ENCODE measurements around the gene FGF22.
"Not testable (repeated sequence)": the region's sequence is repeated elsewhere in the genome, so short reads cannot be mapped to it uniquely, and the experiment has no call there.

FGF22 gene

DNA sequence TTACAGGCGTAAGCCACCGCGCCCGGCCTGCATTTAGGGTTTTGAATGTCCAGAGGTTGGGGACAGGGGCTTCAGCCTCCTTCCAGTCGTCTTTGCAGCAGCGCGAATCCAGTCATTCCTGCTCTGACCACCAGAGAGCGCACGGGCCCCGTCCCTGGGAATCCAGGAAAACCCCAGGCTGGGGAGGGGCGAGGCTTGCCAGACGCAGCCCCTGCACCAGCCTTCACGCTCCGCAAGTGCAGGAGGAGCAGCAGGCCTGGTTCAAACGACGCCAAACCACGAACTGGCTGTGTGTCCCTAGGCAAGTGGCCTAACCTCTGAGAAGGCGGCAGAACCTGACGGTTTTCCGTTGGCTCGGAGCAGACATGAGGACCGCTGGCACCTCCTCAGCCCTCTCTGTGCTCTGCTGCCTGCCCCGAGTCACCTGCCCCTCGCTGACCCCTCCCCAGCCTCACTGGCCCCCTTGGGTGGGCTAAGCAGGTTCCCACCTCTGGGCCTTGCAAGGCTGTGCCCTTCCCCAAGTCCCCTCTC, 25.3 kb downstream of the FGF22 start:
- no peak overlapping the region for H3K4me3 ChIP-seq (ENCODE audit: low read depth, low read length)
- in situ Hi-C loops (cut with HindIII; ENCODE audit: low sequenced_read_pairs), result no loop called here
- TF ChIP-seq, protein P1, sequence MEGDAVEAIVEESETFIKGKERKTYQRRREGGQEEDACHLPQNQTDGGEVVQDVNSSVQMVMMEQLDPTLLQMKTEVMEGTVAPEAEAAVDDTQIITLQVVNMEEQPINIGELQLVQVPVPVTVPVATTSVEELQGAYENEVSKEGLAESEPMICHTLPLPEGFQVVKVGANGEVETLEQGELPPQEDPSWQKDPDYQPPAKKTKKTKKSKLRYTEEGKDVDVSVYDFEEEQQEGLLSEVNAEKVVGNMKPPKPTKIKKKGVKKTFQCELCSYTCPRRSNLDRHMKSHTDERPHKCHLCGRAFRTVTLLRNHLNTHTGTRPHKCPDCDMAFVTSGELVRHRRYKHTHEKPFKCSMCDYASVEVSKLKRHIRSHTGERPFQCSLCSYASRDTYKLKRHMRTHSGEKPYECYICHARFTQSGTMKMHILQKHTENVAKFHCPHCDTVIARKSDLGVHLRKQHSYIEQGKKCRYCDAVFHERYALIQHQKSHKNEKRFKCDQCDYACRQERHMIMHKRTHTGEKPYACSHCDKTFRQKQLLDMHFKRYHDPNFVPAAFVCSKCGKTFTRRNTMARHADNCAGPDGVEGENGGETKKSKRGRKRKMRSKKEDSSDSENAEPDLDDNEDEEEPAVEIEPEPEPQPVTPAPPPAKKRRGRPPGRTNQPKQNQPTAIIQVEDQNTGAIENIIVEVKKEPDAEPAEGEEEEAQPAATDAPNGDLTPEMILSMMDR (IDR thresholded peaks at IDR 0.05; ENCODE audit: low read depth, low read length, missing control alignments), result peak; percentile 87
- peak; percentile 55 for DNase-seq (ENCODE audit: low read depth)

DNA sequence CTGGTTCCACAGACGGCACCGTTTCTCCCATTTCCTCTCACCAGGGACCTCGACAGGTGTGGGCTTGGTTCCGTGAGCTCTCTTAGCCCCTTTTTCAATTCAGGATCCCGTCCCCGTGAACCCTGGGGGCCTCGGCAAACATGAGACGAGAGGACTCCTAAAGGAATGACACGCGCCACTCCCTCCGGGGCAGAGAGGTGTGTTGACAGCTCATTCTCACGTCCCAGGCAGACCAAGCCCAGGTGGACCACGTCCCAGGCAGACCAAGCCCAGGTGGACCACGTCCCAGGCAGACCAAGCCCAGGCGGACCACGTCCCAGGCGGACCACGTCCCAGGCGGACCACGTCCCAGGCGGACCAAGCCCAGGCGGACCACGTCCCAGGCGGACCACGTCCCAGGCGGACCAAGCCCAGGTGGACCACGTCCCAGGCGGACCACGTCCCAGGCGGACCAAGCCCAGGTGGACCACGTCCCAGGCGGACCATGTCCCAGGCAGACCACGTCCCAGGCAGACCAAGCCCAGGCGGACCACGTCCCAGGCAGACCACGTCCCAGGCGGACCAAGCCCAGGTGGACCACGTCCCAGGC, 27.4 kb downstream of the FGF22 start:
- in situ Hi-C loops (cut with HindIII; ENCODE audit: low sequenced_read_pairs), result not testable (repeated sequence)

DNA sequence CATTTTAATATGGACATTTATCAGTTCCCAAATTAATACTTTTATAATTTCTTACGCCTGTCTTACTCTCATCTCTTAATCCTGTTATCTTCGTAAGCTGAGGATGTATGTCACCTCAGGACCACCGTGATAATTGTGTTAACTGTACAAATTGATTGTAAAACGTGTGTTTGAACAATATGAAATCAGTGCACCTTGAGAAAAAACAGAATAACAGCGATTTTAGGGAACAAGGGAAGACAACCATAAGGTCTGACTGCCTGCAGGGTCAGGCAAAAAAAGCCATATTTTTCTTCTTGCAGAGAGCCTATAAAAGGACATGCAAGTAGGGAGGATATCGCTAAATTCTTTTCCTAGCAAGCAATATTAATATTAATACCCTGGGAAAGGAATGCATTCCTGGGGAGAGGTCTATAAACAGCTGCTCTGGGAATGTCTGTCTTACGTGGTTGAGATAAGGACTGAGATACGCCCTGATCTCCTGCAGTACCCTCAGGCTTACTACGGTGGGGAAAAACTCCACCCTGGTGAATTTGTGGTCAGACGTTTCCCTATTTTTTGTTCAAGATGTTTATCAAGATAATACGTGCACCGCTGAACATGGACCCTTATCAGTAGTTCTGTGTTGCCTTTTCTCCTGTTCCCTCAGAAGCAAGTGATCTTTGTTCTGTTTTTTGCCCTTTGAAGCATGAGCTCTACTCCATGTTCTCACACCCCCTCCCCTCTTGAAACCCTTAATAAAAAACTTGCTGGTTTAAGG, 29.2 kb downstream of the FGF22 start:
- H3K4me3 ChIP-seq (ENCODE audit: low read depth, low read length); in situ Hi-C loops (cut with HindIII; ENCODE audit: low sequenced_read_pairs): not testable (repeated sequence)

More for the DNA sequence above, 27.4 kb downstream of the FGF22 start:
- not testable (repeated sequence) for DNase-seq (ENCODE audit: low read depth); H3K4me3 ChIP-seq (ENCODE audit: low read depth, low read length)

DNA sequence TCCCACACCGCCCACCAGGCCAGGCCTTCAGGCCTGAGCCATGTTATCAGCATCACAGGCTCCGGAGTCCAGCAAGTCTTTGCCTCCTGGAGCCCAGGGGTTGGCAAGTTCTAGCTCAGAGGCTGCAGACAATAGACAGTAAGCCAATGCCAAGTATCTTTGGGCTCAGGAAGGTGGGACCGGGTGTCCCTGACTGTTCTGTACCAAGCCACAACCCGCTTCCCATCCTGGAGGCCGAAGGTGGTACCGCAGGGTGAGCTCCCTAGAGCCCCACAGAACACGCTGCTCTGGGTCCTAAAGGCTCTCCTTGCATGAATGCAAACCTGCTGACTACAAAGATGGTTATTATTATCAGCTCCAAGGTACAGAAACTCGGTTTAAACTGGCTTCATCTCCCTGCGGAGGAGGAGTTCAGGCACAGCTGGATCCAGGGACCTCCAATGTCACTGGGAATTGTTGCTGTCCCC, 31.0 kb downstream of the FGF22 start:
- DNase-seq (ENCODE audit: low read depth), result no peak
- in situ Hi-C loops (cut with HindIII; ENCODE audit: low sequenced_read_pairs), result no loop called here
- TF ChIP-seq, protein P1 (IDR thresholded peaks at IDR 0.05; ENCODE audit: low read depth, low read length, missing control alignments), result peak; percentile 18
- H3K4me3 ChIP-seq (ENCODE audit: low read depth, low read length), result no peak overlapping the region

More for the DNA sequence above, 29.2 kb downstream of the FGF22 start:
- not testable (repeated sequence) for DNase-seq (ENCODE audit: low read depth)

DNA sequence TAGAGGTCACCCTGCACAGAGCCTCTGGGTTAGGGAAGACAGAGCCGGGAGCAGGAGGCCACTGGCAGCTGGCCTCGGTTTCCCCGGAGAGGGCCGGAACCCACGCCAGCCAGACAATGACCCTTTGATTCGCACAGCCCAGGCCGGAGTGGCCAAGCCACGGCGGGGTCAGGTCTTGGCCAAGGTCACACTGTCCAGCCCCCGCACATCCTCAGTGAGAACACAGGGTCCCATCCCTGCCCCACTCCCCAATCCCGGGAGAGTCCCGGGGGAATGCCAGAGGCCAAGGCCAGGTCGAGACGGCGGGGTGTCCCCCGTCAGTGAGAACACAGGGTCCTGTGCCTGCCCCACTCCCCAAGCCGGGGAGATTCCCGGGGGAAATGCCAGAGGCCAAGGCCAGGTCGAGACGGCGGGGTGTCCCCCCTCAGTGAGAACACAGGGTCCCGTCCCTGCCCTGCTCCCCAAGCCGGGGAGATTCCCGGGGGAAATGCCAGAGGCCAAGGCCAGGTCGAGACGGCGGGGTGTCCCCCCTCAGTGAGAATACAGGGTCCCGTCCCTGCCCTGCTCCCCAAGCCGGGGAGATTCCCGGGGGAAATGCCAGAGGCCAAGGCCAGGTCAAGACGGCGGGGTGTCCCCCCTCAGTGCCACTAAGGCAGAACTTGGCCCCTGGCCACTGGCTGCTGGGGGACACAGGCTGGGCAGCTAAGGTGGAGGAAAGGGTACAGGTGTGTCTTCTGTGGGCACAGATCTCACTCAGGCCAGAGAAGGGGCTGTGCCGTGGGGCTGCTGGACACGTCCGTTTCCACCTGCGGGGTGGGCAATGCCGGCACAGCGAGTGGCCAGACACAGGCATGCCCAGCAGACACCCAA, 34.8 kb downstream of the FGF22 start:
- TF ChIP-seq, protein P1 (IDR thresholded peaks at IDR 0.05; ENCODE audit: low read depth, low read length, missing control alignments), result no peak
- DNase-seq (ENCODE audit: low read depth), result no peak
- no peak overlapping the region for H3K4me3 ChIP-seq (ENCODE audit: low read depth, low read length)
- in situ Hi-C loops (cut with HindIII; ENCODE audit: low sequenced_read_pairs), result no loop called here

DNA sequence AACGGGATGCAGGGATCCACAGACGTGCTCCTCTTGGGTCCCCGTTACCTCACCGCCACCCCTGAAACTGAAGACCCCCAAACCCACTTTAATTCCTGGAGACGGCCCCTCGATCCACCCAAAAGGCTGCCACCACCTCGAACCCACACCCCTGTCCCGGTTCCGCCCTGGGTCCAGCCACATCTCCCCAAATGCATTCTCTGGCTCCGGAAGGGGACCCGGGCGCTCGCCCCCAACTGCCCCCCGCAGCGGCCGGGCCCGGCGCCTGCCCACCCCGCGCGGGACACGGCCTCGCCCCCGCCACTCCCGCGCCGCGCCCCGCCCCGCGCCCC, 36.3 kb downstream of the FGF22 start:
- TF ChIP-seq, protein P1 (IDR thresholded peaks at IDR 0.05; ENCODE audit: low read depth, low read length, missing control alignments), result no peak
- no peak for DNase-seq (ENCODE audit: low read depth)
- in situ Hi-C loops (cut with HindIII; ENCODE audit: low sequenced_read_pairs), result no loop called here
- peak overlapping the region; percentile 56 for H3K4me3 ChIP-seq (ENCODE audit: low read depth, low read length)

DNA sequence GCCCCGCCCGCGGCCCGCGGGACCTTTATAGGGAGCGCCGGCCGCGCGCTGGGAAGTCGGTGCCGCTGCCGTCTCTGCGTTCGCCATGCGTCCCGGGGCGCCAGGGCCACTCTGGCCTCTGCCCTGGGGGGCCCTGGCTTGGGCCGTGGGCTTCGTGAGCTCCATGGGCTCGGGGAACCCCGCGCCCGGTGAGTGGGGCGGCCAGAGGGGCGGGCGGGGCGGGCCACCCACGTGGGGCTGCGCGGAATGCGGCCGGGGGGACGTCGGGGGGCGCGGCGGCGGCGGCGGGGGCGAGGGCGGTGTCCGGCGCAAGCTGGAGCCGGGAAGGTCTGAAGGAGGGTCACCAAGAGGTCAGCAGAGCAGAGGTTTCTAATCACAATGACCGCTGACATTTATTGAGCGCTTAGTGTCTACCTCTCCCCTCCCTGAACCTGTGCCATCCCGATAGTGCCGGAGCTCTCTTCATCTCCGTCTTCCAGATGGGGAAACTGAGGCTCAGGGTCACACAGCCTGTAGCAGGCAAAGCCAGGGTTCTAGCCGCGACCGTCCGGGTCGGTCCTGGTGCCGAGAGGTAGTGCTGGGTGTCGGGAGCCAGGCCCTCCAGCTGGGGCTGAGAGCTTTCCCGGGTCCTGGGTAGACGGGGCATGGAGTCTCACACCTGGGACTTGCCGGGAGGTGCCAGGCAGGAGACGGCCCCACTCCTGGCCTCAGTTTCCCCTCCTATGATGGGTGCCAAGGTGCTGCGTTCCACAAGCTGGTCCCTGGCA, 36.8 kb downstream of the FGF22 start, which contains the start of gene FSTL3:
Gene FSTL3 (plus strand): TSS at position 54 of the 767 bp plus-strand sequence. CDS start 32 bp downstream, at position 86.
- TF ChIP-seq, protein P1 (IDR thresholded peaks at IDR 0.05; ENCODE audit: low read depth, low read length, missing control alignments), result no peak
- in situ Hi-C loops (cut with HindIII; ENCODE audit: low sequenced_read_pairs), result no loop called here
- DNase-seq (ENCODE audit: low read depth), result no peak
- H3K4me3 ChIP-seq (ENCODE audit: low read depth, low read length), result peak within 1 kb of the TSS; percentile 56
